GM19395 (cell line): Measurements from ENCODE around the gene HMOX1.
"Not testable (repeated sequence)": the region's sequence is repeated elsewhere in the genome, so short reads cannot be mapped to it uniquely, and the experiment has no call there.

Experiments used
- ATAC-seq: cut with Tn5 transposase; IDR thresholded peaks from one replicate; pipeline ENCODE4 v1.9.1; 2021; ENCODE audit warnings: mild to moderate bottlenecking, moderate library complexity; ENCODE audit not compliant: unreplicated experiment

The HMOX1 gene

DNA sequence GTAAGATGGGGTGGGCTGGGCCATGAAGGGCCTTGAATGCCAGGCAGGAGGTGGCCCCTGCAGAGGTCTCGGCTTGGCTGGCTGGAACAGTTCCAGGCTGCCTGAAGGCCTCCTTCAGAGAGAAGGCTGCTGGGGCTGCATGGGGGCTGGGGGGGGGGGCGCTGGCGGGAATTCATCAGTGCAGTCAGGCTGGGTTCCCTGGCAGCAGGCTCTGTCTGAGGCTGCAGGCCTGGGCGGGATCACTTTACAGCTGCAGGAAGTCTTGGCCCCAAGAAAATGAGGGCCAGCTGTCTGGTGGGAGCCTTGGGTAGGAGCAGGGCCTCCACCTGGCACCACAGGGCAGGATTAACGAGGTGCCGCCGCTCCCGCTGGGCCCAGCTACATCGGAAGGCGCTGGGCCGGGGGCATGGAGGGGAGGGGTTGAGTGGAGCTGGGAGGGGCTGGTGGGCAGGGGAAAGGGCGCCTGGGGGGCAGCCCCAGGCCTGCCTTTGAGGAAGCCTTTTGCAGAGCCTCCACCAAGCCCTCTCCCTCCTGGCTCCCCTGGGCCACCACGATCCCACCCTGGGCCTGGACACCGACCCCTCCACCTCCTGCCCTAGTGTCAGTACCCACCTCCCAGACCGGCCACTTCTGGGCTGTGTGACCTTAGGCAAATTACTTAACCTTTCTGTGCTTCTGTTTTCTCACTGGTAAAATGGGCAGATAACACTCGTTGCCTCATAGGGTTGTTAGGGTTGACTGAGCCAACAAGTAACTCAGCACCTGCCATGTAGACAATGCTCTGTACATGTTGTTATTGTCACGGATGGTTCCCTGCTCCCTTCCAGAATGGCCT is 31.0 kb upstream of the HMOX1 start:
- peak; percentile 7 for ATAC-seq

- ATAC-seq, result peak; percentile 81
These were observed 30.1 kb upstream of the HMOX1 start for GRCh38 chr22:35350539-35351503.

DNA sequence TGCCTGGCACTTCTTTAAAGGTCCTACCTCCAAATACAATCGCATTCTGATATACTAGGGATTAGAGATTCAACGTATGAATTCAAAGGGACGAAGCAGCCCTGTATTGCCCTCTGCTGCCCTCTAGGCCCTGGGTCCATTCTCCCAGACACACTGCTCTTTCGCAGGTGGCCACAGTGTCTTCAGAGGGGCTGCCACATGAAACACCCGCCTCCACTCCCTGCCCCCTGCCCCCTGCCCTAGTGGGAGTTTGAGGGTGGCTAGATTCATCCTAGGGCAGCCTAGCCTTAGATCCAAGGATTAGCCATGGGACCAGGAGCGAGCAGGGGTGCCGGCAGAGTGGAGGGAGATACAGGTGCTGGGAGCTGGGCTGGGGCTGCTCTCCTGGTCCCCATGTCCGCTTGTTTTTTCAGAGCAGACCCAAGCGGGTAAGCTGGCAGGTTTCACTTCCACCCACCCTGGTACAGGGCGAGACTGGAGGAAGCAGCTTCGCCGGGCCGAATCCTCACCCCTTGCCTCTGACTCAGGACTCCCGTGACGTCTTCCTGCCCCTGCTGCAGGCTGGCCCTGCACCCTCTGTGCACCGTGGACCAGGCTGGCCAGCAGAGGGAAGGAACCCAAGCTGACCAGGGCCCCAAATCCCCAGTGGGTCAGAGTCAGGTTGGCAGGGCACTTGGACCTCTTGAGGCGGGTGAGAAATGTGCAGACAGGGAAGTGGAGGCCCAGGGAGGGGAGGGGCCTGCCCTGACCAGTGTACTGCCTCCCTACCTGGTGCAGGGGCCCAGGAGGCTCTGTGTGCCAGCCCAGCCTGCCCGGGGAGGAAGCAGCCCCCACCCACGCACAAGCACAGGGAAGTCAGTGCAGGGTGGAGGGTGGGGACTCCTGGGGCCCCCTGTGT is 28.4 kb upstream of the HMOX1 start:
- no peak for ATAC-seq

DNA sequence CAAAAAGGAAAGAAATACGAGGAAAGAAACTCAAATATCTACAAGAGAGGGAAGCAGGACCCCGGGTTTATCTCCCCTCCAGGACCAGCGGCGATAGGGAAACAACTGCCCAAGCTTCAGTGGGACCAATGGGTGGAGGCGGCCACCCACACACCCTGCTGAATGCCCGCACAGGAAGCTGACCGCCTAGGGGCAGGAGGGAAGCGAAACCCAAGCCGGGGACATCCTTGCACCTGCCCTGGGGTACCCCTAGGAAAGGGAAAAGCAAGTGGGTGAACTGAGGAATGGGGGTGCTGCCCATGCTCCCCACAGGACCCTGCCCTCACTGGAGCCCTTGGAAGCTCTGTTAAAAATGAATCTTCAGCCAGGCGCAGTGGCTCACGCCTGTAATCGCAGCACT is 27.6 kb upstream of the HMOX1 start:
- no peak for ATAC-seq

GRCh38 chr22:35354068-35354467 is 26.8 kb upstream of the HMOX1 start:
- no peak for ATAC-seq

- no peak for ATAC-seq
These were observed 22.8 kb upstream of the HMOX1 start for GRCh38 chr22:35357883-35358621.

GRCh38 chr22:35359380-35360065 is 21.4 kb upstream of the HMOX1 start:
- no peak for ATAC-seq

- no peak for ATAC-seq
These were observed 19.8 kb upstream of the HMOX1 start for GRCh38 chr22:35361001-35361558.

DNA sequence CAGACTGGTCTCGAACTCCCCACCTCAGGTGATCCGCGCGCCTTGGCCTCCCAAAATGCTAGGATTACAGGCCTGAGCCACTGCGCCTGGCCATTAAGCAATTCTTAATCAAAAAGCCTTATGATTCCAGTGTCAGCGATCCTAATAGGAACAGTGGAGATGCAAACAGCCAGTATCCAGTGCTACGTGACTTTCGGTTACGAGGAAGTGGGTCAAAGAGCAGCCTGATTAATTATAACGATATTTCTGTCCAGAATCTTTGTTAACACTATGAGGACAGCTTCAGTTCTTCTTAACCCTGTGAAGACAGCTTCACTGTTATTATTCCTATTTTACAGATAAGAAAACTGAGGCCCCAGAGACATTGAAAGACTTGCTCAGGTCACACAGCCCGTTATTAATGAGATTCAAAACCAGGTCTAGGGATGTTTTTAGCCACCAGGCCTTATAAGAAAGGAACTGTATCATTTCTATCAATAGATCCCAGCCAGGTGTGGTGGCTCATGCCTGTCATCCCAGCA is 17.3 kb upstream of the HMOX1 start:
- ATAC-seq, result no peak

- not testable (repeated sequence) for ATAC-seq
These were observed 16.7 kb upstream of the HMOX1 start for GRCh38 chr22:35364230-35364629.

DNA sequence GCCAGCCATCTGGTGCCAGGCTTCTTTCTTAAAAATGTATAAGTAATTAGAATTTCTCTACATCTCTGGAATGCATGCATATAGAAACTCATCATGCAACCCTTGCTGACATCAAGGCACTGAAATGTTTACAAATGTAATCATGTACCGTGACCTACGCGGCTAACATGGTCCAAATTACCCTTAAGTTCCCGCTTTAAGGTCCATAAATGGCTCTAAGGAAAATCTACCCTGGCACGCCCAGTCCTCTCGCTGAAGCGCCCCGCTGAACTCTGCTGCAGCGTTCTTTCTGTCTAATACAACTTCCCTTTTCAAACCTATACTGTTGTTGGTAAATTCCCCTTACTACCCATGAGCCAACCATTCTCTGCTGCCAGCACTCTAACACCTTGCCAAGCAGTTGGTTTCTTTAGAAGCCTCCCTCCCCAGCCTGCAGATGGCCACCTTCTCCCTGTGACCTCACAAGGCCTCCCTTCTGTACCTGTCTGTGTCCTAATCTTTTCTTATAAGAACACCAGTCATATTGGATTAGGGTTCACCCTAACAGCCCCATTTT is 13.5 kb upstream of the HMOX1 start:
- no peak for ATAC-seq

DNA sequence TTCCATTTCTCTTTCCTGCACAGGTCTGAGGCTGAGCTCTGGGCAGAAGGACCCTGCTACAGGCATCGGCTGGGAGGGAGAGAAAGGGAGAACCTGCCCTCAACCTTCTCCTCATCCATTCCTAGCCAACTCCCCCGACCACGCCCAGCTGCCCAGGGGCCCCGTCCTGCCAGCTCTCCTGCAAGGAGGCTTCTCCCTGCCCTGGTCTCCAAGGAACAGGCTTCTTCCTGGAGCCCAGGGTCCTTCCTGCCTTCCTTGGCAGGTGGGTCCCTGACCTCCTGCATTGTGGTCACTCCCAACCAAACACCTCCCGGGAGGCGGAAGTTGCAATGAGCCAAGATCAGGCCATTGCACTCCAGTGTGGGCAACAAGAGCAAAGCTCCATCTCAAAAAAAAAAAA is 12.5 kb upstream of the HMOX1 start:
- ATAC-seq, result no peak

DNA sequence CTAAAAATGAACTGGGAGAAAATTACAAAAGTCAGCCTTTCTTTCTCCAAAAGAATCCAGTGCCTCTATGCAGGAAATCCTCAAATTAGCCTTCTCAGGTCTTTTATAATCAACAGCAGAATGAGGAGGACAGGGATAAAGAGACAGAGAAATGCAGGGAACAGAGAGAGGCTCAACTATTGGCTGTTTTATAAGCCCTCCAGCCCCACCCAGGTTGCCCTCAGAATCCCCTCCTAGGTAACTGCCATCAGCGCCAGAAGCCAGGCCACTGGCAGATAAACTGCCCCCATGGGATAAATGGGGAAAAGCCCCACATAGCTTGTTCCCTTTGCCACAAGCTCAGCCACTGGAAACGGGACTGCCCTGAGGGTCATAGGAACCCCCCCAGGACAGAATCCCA is 10.9 kb upstream of the HMOX1 start:
- ATAC-seq, result no peak

DNA sequence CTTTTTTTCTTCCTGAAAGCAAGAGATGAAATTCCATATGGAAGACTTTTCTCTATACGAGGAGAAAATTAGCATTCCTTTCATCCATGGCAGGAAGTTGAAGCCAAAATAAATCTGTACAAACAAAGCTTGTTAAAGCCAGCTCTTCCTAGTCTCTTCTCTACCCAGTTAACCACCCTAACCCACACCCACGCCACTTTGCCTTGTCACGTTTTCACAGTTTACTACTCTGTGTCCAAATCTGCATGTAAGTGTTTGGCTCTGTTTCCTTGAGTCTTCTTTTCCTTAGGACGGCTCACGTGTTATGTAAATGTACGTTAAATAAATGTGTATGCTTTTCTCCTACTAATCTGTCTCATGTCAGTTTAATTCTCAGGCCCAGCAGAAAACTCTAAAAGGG is 7.1 kb upstream of the HMOX1 start:
- ATAC-seq, result no peak

DNA sequence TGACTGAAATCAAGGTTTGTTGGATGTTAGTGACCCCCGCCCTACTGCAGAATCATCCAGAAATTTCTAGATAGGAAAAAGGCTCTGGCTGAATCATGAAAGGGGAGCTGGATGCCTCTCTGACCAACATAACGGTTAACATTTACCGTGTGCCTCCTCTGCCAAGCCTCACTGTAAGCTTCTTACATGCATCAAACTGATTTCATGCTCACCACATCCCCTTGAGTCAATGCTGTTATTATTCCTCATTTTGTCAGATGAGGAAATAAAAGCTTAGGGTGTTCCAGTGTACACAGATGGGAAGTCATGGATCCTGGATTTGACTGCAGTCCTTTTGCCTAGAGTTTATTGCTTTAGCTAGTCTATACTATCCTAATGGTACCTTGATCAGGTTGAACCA is 5.9 kb upstream of the HMOX1 start:
- no peak for ATAC-seq

GRCh38 chr22:35375526-35375925 is 5.4 kb upstream of the HMOX1 start:
- ATAC-seq, result no peak

- peak; percentile 63 for ATAC-seq
These were observed 4.0 kb upstream of the HMOX1 start for GRCh38 chr22:35376728-35377472.

DNA sequence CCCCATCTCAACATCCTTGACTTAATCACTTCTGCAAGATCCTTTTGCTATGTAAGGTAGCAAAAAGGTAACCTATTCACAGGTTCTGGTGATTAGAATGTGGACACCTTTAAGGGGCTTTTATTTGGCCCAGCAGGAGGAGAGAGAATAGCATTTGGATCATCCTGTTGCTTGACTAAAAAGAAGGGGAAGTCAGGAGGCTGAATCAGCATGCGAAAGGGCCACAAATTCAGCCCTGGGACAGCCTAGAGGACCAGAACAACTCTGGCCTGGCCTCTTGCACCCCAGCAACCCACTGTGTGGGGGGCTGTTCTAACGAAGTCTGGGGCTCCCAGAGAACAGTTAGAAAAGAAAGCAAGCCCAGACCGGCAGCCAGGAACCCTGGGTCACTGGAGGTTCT is 3.2 kb upstream of the HMOX1 start:
- ATAC-seq, result no peak
